ENCODE data around the gene B9D2.

DNA sequence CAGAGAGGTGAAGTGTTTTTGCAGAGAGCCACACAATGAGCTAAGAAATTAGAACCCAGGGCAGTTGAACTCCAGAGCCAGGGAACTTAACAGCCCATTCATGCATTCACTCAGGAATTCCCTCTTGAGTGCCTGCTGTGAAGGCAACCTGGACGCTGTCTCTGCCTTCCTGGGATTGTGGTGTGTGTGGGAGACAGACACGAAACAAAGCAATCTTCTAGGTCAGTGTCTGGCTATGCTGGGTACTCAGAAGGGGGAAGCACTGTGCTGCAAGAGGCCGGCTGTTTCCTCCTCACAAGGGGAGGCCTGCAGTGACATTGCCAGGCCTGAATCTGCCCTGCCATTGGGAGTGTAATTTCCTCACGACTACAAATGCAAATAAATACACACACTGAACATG, 43.3 kb upstream of the B9D2 start:
- TF ChIP-seq POLR2A (IDR thresholded peaks at IDR 0.05; ENCODE audit: low read depth, low read length) (no peak), POLR2AphosphoS5 (IDR thresholded peaks at IDR 0.05; ENCODE audit: low read depth, low read length) (no peak), TAF1 (IDR thresholded peaks at IDR 0.05; ENCODE audit: borderline replicate concordance, low read depth, low read length) (no peak)
